Lung (tissue), 12 donors: ENCODE data around the gene AP4E1. TPM values are rescaled to one million over a fixed set of nuclear protein-coding genes. Genes with fewer than 3 reads are reported as not detected.

Experiments
- ATAC-seq: fragments of 200-7000 bp; cut with Tn5 transposase; one replicate; pipeline ENCODE4 v1.9.1; 2020; ENCODE audit warnings: moderate number of reproducible peaks; ENCODE audit not compliant: insufficient read depth, low FRiP score
- DNase-seq, 3 donors: peaks; one replicate each; pipeline ENCODE4 v3.0.0-alpha.2; 2013 to 2017
- H3K27ac ChIP-seq, 2 donors: one replicate each; pipeline ENCODE4 v1.5.1; 2013; ENCODE audit warnings: mild to moderate bottlenecking in 2 of 2, moderate library complexity in 2 of 2, control low read depth in 1 of 2, inconsistent platforms in 1 of 2, low read depth in 1 of 2, low read length in 1 of 2
- H3K27me3 ChIP-seq, 3 donors: one replicate each; pipeline ENCODE4 v1.5.1; 2013; ENCODE audit warnings: low read length in 2 of 3; ENCODE audit not compliant: control insufficient read depth in 3 of 3, insufficient read depth in 3 of 3
- H3K36me3 ChIP-seq, 4 donors: one replicate each; pipeline ENCODE4 v1.5.1; 2013; ENCODE audit warnings: low read length in 4 of 4, mild to moderate bottlenecking in 1 of 4, moderate library complexity in 1 of 4; ENCODE audit not compliant: control insufficient read depth in 4 of 4, insufficient read depth in 4 of 4
- H3K4me1 ChIP-seq, 5 donors: one replicate each; pipeline ENCODE4 v1.5.1; 2013; ENCODE audit warnings: low read length in 5 of 5, mild to moderate bottlenecking in 2 of 5, moderate library complexity in 1 of 5; ENCODE audit not compliant: control insufficient read depth in 5 of 5, insufficient read depth in 5 of 5
- H3K4me3 ChIP-seq: one replicate; pipeline ENCODE4 v1.5.1; 2013; ENCODE audit warnings: mild to moderate bottlenecking, control low read depth, moderate library complexity
- H3K9ac ChIP-seq, 2 donors: one replicate each; pipeline ENCODE4 v1.5.1; 2013; ENCODE audit warnings: low read length in 2 of 2, control low read depth in 1 of 2; ENCODE audit not compliant: insufficient read depth in 1 of 2
- H3K9me3 ChIP-seq, 4 donors: one replicate each; pipeline ENCODE4 v1.5.1; 2013; ENCODE audit warnings: low read length in 3 of 4, mild to moderate bottlenecking in 1 of 4, moderate library complexity in 1 of 4; ENCODE audit not compliant: control insufficient read depth in 4 of 4, insufficient read depth in 3 of 4
- WGBS, 2 donors: extraction: QIAGEN DNeasy Blood & Tissue Kit; methylation state at CpG; one replicate each; pipeline ENCODE4 v1.1.7; 2013; 5-methylcytosine and 5-hydroxymethylcytosine counted together
- polyA plus RNA-seq, 2 donors: library from polyadenylated mRNA; stranded (reverse); fragments of 200-250 nt; gene quantifications; one replicate each; pipeline ENCODE4 v1.2.1, GENCODE V29; 2013
- total RNA-seq, 2 donors: library from RNA; depleted of rRNA in 1 of 2; stranded (reverse); fragments of >200 nt in 1 of 2; gene quantifications; one replicate each; pipeline ENCODE4 v1.2.1, GENCODE V29; 2014 to 2021
- TF ChIP-seq, protein P1 (sequence below): IDR thresholded peaks from 2 replicates; pipeline ENCODE4 v1.5.1; 2012; ENCODE audit warnings: mild to moderate bottlenecking; ENCODE audit errors: control extremely low read depth, extremely low read depth
- donor health status: control.
- donor health status: control.
- donor health status: Bipolar disorder and iron deficiency.
- donor health status: healthy.
- donor health status: DM: yes; HTN: yes; CAD: no.

Gene AP4E1
- total and polyA plus RNA-seq, 4 donors: 2.2 to 12.7 (median 6.7) TPM

DNA sequence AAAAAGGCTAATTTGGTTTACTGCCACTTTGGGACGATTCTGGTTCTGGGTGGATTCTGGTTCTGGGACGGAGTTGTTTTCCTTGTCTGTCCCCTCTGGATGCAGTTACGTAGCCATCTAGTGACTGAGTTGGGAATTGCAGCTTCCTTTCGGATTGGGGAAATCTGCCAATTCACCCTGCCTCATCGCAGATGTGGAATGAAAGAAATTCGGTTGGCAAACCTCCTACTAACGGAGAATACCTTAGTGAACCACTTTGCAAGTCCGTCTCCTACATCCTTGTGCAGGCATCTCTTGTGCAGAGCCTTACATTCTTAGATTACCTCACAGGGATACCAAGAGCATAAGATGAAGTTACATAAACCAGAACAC lies 31.5 kb upstream of the AP4E1 start:
- Histone ChIP-seq H3K27ac (no peak overlapping the region), H3K4me3 (no peak overlapping the region), H3K9me3 (no peaks in the 10 kb centered on the region), H3K27me3 (no peaks in the 10 kb centered on the region), H3K9ac (peak overlapping the region in 1 of 2 donors; percentile 92), H3K36me3 (no peaks in the 10 kb centered on the region), H3K4me1 (peaks cover 0 to 8% (median 0%) of the 10 kb centered on the region in 5 donors)
- ATAC-seq (peak; percentile 90), DNase-seq (peak; percentile 83 to 90 (median 89))
- whole genome bisulfite sequencing, 2 donors: 1% methylated on average over 8 of the region's 8 CpGs
- TF ChIP-seq, protein P1, sequence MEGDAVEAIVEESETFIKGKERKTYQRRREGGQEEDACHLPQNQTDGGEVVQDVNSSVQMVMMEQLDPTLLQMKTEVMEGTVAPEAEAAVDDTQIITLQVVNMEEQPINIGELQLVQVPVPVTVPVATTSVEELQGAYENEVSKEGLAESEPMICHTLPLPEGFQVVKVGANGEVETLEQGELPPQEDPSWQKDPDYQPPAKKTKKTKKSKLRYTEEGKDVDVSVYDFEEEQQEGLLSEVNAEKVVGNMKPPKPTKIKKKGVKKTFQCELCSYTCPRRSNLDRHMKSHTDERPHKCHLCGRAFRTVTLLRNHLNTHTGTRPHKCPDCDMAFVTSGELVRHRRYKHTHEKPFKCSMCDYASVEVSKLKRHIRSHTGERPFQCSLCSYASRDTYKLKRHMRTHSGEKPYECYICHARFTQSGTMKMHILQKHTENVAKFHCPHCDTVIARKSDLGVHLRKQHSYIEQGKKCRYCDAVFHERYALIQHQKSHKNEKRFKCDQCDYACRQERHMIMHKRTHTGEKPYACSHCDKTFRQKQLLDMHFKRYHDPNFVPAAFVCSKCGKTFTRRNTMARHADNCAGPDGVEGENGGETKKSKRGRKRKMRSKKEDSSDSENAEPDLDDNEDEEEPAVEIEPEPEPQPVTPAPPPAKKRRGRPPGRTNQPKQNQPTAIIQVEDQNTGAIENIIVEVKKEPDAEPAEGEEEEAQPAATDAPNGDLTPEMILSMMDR: peak; percentile 98

DNA sequence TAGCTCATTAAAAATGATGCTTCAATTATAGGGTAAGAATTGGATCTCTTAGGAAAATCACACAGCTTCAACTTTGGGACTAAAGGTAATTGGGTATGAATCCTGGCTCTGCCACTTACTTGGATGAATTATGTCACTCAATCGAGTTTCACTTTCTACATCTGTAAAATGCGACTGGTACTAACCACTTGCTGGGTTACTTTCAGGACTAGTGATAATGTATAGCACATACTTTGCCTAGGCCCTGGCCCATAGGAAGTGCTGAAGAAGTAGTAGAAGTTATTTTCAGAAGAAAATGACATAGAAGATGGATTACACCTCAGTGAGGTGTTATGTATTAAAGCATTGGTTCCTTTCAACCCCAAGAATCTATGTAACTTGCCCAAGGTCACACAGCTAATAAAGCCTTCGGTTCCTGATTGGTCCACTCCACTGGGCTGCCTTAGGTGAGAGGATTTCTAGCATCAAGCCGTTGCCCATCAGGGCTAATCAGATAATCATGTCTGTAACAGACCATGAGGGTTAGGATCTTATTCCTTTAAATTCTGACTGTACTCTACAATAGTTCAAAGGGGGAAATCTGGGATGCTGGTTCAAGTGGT lies 29.4 kb upstream of the AP4E1 start:
- H3K9me3 ChIP-seq: no peaks in the 10 kb centered on the region
- H3K9ac ChIP-seq: no peak overlapping the region
- H3K27me3 ChIP-seq: no peaks in the 10 kb centered on the region
- H3K4me3 ChIP-seq: no peak overlapping the region
- TF ChIP-seq, protein P1: no peak
- H3K36me3 ChIP-seq: no peaks in the 10 kb centered on the region
- DNase-seq (no peak), ATAC-seq (no peak)
- no peak overlapping the region for H3K27ac ChIP-seq
- 67 to 77% methylated on average over 4 of the region's 4 CpGs for WGBS, 2 donors
- peaks cover 0 to 1% (median 0%) of the 10 kb centered on the region in 5 donors for H3K4me1 ChIP-seq

DNA sequence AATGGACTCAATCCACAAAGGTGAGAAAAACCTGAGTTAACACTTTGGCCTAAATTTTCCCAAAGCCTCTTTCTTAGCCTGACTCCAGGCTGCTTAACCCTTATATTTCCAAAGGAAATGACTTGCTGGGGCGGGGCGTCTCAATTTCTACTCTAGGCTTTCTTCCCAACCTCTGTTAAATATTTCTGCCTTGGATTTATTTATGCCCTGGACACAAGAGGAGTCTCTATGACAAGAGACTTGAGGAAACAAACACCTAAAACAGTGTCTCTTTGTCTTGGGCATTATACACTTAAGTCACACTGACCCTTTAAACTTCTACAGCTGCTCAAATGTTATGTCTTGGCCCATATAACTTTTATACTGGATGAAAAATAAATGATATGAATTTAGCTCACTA lies 28.3 kb upstream of the AP4E1 start:
- Histone ChIP-seq H3K9ac (no peak overlapping the region), H3K4me1 (peaks cover 0 to 4% (median 0%) of the 10 kb centered on the region in 5 donors), H3K36me3 (no peaks in the 10 kb centered on the region), H3K27ac (no peak overlapping the region), H3K9me3 (no peaks in the 10 kb centered on the region), H3K4me3 (no peak overlapping the region), H3K27me3 (no peaks in the 10 kb centered on the region)
- 80% methylated on average over 2 of the region's 2 CpGs for WGBS, 2 donors
- no peak for ATAC-seq
- TF ChIP-seq, protein P1: no peak
- DNase-seq: no peak

DNA sequence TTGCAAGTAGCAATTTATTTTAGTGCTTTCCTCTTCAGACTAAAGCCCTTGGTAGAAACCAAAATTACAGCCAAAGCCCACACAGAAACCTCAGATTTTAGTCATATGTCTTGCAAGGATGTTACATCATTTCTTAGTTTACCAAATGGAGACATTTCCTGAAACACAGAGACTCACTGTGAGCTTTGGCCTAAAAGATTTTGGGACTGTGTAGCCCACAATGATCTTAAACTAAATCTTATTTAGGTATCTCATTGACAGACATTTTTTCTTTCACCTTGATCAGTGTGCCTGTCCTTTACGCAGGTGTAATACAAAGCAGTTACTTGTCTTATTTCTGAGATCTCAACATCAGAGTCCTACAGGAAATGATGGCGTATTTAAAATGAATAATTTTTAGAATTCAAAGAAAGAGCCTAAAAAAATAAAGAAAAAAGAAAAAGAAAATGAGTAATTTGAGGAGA lies 27.8 kb upstream of the AP4E1 start:
- H3K27me3 ChIP-seq: no peaks in the 10 kb centered on the region
- H3K9ac ChIP-seq: no peak overlapping the region
- no peaks in the 10 kb centered on the region for H3K36me3 ChIP-seq
- peaks cover 0 to 4% (median 0%) of the 10 kb centered on the region in 5 donors for H3K4me1 ChIP-seq
- TF ChIP-seq, protein P1: no peak
- ATAC-seq (no peak), DNase-seq (no peak)
- H3K9me3 ChIP-seq: no peaks in the 10 kb centered on the region
- no peak overlapping the region for H3K27ac ChIP-seq
- H3K4me3 ChIP-seq: no peak overlapping the region
- WGBS, 2 donors: 86% methylated on average over 2 of the region's 2 CpGs
